ENCODE measurements around the gene MIER2. TPM values are rescaled to one million over a fixed set of nuclear protein-coding genes. Genes with fewer than 3 reads are reported as not detected.

MIER2 gene
- polyA plus RNA-seq, 2 of the 4 experiments (the other 2 are of a cell fraction), result 8.8 to 11.5 TPM

- H3K4me2 ChIP-seq, result no peak overlapping the region
- FAIRE-seq (no peak), DNase-seq (ENCODE audit: low read depth in 1 of 2, low spot score in 1 of 2) (no peak), ATAC-seq (no peak)
- H3K27ac ChIP-seq, result no peak overlapping the region
- CTCF ChIA-PET, result interaction anchor here (1.0 kb wide), 1 partner anchor 11 kb away, joined by 5 read pairs; no protein-coding TSS in a partner anchor
- 34% methylated on average over 2 of the region's 2 CpGs for WGBS (ENCODE audit: missing lambda C conversion rate)
- no peaks in the 10 kb centered on the region for H3K4me1 ChIP-seq
- no peaks in the 10 kb centered on the region; the same call in 2 of the 3 replicates for H3K9me3 ChIP-seq
- TF ChIP-seq, protein P1, sequence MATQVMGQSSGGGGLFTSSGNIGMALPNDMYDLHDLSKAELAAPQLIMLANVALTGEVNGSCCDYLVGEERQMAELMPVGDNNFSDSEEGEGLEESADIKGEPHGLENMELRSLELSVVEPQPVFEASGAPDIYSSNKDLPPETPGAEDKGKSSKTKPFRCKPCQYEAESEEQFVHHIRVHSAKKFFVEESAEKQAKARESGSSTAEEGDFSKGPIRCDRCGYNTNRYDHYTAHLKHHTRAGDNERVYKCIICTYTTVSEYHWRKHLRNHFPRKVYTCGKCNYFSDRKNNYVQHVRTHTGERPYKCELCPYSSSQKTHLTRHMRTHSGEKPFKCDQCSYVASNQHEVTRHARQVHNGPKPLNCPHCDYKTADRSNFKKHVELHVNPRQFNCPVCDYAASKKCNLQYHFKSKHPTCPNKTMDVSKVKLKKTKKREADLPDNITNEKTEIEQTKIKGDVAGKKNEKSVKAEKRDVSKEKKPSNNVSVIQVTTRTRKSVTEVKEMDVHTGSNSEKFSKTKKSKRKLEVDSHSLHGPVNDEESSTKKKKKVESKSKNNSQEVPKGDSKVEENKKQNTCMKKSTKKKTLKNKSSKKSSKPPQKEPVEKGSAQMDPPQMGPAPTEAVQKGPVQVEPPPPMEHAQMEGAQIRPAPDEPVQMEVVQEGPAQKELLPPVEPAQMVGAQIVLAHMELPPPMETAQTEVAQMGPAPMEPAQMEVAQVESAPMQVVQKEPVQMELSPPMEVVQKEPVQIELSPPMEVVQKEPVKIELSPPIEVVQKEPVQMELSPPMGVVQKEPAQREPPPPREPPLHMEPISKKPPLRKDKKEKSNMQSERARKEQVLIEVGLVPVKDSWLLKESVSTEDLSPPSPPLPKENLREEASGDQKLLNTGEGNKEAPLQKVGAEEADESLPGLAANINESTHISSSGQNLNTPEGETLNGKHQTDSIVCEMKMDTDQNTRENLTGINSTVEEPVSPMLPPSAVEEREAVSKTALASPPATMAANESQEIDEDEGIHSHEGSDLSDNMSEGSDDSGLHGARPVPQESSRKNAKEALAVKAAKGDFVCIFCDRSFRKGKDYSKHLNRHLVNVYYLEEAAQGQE (IDR thresholded peaks at IDR 0.05), result no peak
- TF ChIP-seq, protein P2, sequence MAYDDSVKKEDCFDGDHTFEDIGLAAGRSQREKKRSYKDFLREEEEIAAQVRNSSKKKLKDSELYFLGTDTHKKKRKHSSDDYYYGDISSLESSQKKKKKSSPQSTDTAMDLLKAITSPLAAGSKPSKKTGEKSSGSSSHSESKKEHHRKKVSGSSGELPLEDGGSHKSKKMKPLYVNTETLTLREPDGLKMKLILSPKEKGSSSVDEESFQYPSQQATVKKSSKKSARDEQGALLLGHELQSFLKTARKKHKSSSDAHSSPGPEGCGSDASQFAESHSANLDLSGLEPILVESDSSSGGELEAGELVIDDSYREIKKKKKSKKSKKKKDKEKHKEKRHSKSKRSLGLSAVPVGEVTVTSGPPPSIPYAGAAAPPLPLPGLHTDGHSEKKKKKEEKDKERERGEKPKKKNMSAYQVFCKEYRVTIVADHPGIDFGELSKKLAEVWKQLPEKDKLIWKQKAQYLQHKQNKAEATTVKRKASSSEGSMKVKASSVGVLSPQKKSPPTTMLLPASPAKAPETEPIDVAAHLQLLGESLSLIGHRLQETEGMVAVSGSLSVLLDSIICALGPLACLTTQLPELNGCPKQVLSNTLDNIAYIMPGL (CRISPR knock-in tag; IDR thresholded peaks at IDR 0.05; ENCODE audit: borderline replicate concordance), result no peak
- TF ChIP-seq TP53 (CRISPR knock-in tag; IDR thresholded peaks at IDR 0.05) (no peak), ESRRA (IDR thresholded peaks at IDR 0.05; ENCODE audit: borderline replicate concordance, low read length) (no peak), CEBPB (IDR thresholded peaks at IDR 0.05) (no peak), KDM1A (IDR thresholded peaks at IDR 0.05; ENCODE audit: low read depth) (no peak), CHD2 (IDR thresholded peaks at IDR 0.05; ENCODE audit: low read length, partially characterized antibody) (no peak)
- POLR2A ChIA-PET, result no interaction called here
- no peak overlapping the region for H3K4me3 ChIP-seq
Measured at GRCh38 chr19:391207-391557, 46.6 kb upstream of the MIER2 start.

DNA sequence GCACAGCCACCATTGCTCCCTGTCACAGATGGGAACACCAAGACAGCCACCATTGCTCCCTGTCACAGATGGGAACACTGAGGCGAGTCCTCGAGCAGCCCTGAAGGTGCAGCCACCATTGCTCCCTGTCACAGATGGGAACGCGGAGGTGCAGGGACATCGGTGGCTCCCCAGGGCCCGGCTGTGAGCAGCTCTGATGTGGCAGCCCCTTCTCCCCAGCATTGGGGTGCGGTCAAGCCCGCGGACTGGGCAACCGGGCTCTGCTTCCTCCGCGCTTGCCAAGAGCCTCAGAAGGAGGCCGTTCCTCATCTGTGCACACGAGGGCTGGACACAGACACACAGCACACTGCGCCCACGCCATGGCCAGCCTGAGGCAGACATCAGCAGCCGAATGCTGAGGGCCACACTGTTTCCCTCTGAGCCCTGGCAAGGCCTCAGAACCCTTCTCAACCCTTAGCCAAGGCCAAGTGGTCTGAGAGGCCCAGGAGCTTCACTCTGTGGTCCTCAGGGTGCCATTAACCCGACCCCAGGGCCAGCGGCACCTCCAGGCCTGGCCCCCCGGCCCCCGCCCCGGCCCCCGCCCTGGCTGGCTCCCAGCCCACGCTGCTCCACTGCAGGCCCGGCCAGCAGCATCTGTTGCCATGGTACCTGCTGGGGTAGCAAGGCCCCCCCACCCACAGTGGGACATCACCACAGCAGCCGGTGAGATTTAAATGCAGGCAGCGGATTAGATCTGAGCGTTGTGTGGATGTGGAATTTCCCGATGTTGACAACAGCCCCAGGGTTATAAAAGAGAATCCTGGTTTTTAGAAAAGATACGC, 46.0 kb upstream of the MIER2 start:
- ChIA-PET CTCF (no interaction called here), POLR2A (no interaction called here)
- no peaks in the 10 kb centered on the region; the same call in 2 of the 3 replicates for H3K9me3 ChIP-seq
- WGBS (ENCODE audit: missing lambda C conversion rate), result 83% methylated on average over 12 of the region's 30 CpGs
- FAIRE-seq, result no peak
- no peak for ATAC-seq
- TF ChIP-seq USF2 (IDR thresholded peaks at IDR 0.05) (no peak), HES2 (IDR thresholded peaks at IDR 0.05) (no peak), CHD2 (IDR thresholded peaks at IDR 0.05; ENCODE audit: low read length, partially characterized antibody) (no peak), KDM5A (IDR thresholded peaks at IDR 0.05) (no peak), TFCP2L1 (CRISPR knock-in tag; IDR thresholded peaks at IDR 0.05) (no peak), NR3C1 (IDR thresholded peaks at IDR 0.05) (no peak)
- H3K4me2 ChIP-seq, result no peak overlapping the region
- H3K4me1 ChIP-seq, result no peaks in the 10 kb centered on the region
- no peak overlapping the region for H3K4me3 ChIP-seq
- no peak for DNase-seq (ENCODE audit: low read depth in 1 of 2, low spot score in 1 of 2)
- no peak overlapping the region for H3K27ac ChIP-seq

- no peak for DNase-seq (ENCODE audit: low read depth in 1 of 2, low spot score in 1 of 2)
- Histone ChIP-seq H3K27ac (no peak overlapping the region), H3K4me2 (no peak overlapping the region), H3K9me3 (no peaks in the 10 kb centered on the region; the same call in 2 of the 3 replicates), H3K4me3 (no peak overlapping the region), H3K4me1 (no peaks in the 10 kb centered on the region)
- no peak for ATAC-seq
- WGBS (ENCODE audit: missing lambda C conversion rate), result 60% methylated on average over 8 of the region's 12 CpGs
- ChIA-PET POLR2A (no interaction called here), CTCF (no interaction called here)
- FAIRE-seq, result no peak
- no peak for TF ChIP-seq TP53 (CRISPR knock-in tag; IDR thresholded peaks at IDR 0.05)
- TF ChIP-seq, protein P2 (CRISPR knock-in tag; IDR thresholded peaks at IDR 0.05; ENCODE audit: borderline replicate concordance), result no peak
- no peak for TF ChIP-seq RFX5 (IDR thresholded peaks at IDR 0.05)
- TF ChIP-seq MAFK (IDR thresholded peaks at IDR 0.05; ENCODE audit: partially characterized antibody), result no peak
- TF ChIP-seq HOXB13 (CRISPR knock-in tag; IDR thresholded peaks at IDR 0.05; ENCODE audit: low read depth), result no peak
- no peak for TF ChIP-seq FOXS1 (CRISPR knock-in tag; IDR thresholded peaks at IDR 0.05)
- TF ChIP-seq KDM5A (IDR thresholded peaks at IDR 0.05), result no peak
- TF ChIP-seq CBX8 (IDR thresholded peaks at IDR 0.05), result no peak
- no peak for TF ChIP-seq NFE2L2 (conservative IDR thresholded peaks at IDR 0.05; ENCODE audit: low read length)
- no peak for TF ChIP-seq RAD21 (conservative IDR thresholded peaks at IDR 0.05 in 1 of 2, IDR thresholded peaks at IDR 0.05 in 1 of 2)
- no peak for TF ChIP-seq CEBPB (IDR thresholded peaks at IDR 0.05)
- TF ChIP-seq, protein P1 (IDR thresholded peaks at IDR 0.05), result no peak
Measured at GRCh38 chr19:389935-390289, 45.3 kb upstream of the MIER2 start.

All from A549 (cell line).